ENCODE data around the gene EMILIN2.
"Not testable (repeated sequence)": the region's sequence is repeated elsewhere in the genome, so short reads cannot be mapped to it uniquely, and the experiment has no call there.

The EMILIN2 gene

DNA sequence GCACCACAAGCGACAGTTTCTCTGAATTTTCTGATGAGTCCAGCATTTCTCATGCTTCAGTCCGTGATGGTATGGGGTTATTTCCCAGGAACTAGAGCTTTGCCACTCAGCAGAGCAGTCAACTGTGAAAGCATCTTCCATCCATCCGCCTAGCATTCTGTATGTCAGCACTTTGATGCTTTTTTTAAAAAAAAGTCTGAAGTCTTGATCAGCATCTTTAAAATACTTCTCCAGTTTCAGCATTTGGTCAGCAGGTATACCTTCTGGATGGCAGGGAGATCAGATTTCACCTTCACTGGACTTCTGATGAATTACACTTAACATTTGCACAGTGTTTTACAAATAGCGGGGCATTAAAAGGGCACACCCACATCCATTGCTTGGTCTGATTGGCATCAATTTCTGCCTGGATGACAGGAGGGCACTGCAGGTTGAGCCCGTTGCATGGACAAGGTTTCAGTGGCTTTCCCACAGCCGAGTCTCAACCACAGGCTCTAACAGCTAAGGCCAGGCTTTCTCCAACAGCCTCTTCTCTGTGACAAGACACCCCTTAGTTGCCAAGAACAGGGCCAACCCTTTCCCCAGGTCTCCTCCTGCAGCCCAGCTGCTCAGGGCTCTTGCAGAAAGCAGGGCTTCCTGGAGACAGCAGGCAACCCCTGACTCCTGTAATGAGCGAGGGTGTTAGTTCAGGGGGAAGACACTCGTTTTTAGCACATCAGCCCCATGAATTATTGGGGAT lies 54.0 kb downstream of the EMILIN2 start:
- no peak for DNase-seq (ENCODE audit: low spot score)

DNA sequence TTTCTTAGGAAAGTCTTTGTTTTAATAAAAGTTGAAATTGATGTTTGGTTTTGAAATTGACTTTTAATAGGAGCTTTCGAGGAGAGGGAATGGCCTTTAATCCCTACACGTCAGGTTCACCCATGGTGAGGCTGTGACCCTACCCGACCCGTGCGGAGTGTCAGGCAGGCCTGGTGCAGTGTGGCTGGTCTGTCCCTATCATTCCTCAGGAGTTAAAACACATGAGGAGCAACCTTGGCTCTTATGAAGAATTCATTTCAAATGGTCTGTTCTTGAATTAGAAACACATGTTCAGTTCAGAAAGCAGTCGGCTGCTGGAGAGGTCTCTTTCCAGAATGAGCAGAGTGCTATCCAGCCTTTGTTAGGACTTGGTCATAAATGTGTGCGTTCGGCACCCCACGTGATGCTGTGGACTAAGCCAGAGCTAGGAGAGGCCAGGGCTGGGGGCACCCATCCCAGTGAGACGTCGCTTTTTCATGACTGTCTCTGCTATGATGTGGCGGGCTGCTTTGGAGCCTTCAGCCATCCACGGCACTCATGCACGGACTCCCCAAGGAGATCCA lies 54.7 kb downstream of the EMILIN2 start:
- no peak for DNase-seq (ENCODE audit: low spot score)

DNA sequence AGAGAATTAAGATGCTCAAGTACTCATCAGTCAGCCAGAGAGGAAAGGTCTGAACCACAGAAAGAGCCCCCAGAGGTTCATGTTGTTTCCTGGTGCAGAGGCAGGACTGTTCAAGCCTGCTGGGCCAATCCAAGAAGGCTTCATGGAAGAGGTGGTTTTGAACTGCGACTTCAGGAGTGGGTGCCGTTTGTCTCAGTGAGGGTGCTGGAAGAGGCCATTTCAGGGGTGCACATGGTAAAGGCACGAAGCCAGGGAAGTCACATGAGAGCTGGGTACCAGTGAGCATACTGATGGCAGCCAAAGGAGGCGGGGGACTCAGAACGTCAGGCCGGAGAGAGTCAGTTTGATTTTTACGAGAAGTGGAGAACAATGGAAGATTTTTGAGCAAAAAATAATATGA lies 55.5 kb downstream of the EMILIN2 start:
- DNase-seq (ENCODE audit: low spot score), result no peak

DNA sequence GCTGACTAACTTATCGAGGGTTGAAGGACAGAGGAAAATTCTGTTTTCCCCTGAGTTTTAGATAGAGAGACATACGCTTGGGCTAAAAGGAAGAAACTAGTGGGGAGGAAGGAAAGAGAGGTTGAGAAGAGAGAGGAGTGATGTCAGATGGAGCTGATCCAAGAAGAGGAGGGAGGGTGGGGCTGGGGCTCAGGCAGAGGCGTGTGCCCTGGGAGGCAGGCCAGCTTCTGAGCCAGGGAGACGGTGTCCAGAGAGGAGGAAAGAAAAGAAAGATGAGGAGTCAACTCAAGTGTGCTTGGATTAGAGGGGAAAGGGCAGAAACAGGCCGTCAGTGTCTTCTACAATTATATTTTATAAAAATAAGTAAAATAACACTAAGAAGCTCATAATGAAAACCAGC lies 56.2 kb downstream of the EMILIN2 start:
- DNase-seq (ENCODE audit: low spot score), result peak; percentile 37

GRCh38 chr18:2905854-2906703 lies 59.3 kb downstream of the EMILIN2 start:
- peak; percentile 38 for DNase-seq (ENCODE audit: low spot score)

DNA sequence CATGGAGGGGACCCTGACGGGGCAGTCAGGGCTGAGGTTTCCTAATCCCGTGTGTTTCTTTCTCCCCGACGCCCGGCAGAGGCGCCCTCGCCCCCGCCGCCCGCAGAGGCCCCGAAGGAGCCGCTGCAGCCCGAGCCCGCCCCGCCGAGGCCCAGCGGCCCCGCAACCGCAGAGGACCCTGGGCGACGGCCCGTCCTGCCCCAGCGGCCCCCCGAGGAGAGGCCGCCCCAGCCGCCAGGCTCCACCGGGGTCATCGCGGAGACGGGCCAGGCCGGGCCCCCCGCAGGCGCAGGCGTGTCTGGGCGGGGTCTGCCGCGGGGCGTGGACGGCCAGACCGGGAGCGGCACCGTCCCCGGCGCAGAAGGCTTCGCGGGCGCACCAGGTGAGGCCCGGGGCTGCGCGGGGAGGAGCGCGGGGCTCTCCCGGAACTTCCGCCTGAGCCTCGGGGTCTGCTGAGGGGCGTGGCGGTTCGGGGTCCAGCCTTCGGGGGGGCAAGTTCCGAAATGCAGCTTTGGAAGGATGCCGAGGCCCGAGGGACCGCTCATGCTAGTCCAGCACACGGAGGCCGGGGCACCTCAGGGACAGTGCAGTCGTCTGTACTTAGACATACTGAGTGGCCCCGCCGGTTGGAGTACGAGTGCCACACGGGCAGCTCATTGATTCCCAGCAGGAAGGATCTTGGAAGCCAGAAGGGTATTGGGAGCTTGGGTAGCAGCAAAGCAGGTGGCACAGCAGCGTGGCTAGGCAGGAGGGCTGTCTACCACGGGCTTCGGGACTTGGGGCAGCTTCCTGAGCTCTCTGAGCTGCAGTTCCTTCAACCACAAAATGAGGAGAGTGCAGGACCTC lies 60.1 kb downstream of the EMILIN2 start:
- no peak for DNase-seq (ENCODE audit: low spot score)

GRCh38 chr18:2907550-2908135 lies 60.8 kb downstream of the EMILIN2 start:
- DNase-seq (ENCODE audit: low spot score), result no peak

GRCh38 chr18:2908166-2908945 lies 61.5 kb downstream of the EMILIN2 start:
- DNase-seq (ENCODE audit: low spot score), result no peak

DNA sequence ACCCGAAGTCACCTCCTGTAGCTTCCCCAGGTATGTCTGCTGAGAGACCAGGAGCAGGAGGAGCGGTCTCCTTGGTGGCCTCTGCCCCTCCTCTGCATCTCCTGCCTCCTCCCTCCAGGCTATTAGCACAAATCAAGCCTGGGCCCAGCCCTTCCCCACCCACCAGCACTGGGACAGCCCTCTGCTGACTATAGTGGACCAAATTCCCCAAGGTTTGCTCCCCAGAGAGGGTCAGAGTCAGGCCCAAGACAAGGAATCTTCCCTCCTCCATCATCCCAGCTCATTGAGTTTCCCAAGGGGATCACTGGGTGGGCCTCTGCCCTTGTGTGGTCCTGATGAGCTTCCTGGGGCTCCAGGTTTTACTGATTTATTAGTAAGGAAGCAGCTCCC lies 62.1 kb downstream of the EMILIN2 start:
- DNase-seq (ENCODE audit: low spot score), result no peak

- DNase-seq (ENCODE audit: low spot score), result no peak
Observed at GRCh38 chr18:2909431-2910140, 62.8 kb downstream of the EMILIN2 start.

GRCh38 chr18:2910261-2910660 lies 63.5 kb downstream of the EMILIN2 start:
- DNase-seq (ENCODE audit: low spot score), result no peak

DNA sequence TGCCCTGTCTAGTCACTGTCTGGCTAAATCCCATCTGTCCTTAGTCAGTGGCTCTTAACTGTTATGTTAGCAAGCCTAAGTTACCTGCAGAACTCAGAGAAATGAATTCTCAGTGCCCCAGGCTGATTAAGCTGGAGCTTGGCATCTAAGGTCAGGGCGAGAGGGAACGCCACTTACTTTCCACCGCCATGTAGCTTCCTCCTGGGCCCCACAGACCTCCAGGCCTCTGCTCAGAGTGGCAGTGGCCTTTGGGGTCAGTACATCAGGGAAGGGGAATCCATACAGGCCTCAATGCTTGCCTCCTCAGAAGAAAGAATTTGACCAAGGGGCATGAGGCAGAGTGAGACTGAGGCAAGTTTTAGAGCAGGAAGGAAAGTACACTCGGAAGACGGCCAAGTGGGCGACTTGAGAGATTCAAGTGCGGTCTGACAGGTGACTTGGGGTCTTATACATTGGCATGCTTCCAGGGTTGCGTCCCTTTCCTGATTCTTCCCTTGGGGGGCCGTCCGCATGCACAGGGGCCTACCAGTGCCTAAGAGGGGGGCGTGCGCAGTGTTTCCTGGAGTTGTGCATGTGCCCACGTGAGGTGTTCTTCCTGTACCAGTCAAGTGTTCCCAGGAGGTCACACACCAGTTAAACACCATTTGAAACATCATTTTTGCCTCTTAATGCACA lies 64.1 kb downstream of the EMILIN2 start:
- no peak for DNase-seq (ENCODE audit: low spot score)

GRCh38 chr18:2911533-2911932 lies 64.7 kb downstream of the EMILIN2 start:
- DNase-seq (ENCODE audit: low spot score), result no peak

DNA sequence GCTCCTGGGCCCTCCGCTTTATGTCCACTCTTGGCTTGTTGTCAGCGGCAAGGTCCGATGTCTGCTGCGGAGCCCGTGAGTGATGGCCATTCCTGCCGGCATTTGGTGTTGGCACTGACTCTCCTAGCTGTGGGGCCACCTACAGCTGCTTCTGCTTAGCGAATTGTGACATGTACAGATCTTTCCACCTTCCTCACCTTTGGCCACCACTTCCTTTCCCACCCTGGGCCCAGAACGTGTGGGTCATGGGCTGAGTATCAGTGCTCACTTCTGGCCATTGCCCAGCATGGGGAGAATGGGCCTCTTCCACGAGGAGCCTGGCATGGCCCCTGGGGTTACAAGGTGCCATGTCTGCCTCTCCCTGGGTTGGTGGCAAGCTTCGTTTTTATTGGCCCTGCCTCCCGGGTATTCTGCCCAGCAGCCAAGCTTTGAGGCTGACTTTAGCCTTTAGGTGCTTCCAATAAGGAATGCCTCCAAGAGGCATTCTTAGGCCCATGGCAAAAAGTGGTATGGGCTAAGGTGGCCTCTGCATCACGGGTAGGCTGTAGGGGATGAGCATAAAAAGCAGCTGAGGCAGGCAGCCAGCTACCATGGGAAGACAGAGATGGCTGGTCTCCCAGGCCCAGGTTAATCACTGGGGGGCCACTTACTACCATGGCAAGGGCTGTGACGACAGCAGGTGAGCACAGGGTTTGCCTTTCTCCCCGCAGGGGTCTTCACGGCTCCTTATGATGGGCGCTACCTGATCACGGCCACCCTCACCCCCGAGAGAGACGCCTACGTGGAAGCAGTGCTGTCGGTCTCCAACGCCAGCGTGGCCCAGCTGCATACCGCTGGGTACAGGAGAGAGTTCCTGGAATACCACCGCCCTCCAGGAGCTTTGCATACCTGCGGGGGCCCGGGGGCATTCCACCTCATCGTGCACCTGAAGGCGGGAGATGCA lies 65.8 kb downstream of the EMILIN2 start:
- no peak for DNase-seq (ENCODE audit: low spot score)

DNA sequence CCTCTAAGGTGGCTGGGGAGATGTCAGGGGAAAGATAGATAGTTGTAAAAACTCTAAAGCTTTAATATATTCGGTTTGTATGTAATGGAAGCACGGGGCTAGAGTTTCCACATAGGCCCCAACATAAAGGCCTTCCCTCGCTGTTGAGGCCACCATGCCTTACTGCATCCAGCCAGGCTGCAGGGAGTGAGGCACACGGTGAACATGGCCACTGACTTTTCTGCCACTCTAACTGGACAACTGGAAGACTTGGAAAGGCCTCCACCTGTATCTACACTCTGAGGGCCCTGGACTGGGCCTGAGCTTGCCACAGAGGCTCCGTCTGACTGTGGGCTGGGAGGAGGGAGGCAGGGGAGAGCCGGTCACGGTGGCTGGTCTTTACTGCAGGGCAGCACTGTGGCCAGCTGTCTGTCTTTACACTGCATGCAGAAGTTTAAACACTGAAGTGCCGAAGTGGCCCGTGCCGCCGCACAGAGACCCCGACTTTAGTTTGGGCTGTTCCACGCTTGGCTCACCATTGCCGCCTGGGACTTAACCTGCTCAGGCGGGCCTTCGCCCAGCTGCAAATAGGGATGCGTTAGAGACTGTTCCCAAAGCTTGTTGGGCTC lies 66.7 kb downstream of the EMILIN2 start:
- no peak for DNase-seq (ENCODE audit: low spot score)

- no peak for DNase-seq (ENCODE audit: low spot score)
Observed at GRCh38 chr18:2914185-2914880, 67.5 kb downstream of the EMILIN2 start.

GRCh38 chr18:2914881-2915240 lies 68.1 kb downstream of the EMILIN2 start:
- no peak for DNase-seq (ENCODE audit: low spot score)

GRCh38 chr18:2915486-2915885 lies 68.7 kb downstream of the EMILIN2 start:
- DNase-seq (ENCODE audit: low spot score), result not testable (repeated sequence)
